Esophagus squamous epithelium (tissue), 5 donors: ENCODE results near the gene PRSS16. TPM values are rescaled to one million over a fixed set of nuclear protein-coding genes. Genes with fewer than 3 reads are reported as not detected.

Source experiments
- DNase-seq: peaks from one replicate; lab custom pipeline; 2025; lab: John Stamatoyannopoulos, UW
- H3K27ac ChIP-seq, 4 donors: fragments of 200-600 bp; sonication (generic); one replicate each; pipeline ENCODE4 v1.5.1; 2016 to 2019; ENCODE audit warnings: mild to moderate bottlenecking in 1 of 4
- H3K27me3 ChIP-seq, 4 donors: fragments of 200-600 bp; sonication (generic); 1 replicate in 3 of 4; 2 replicates in 1 of 4; pipeline versions ENCODE4 v1.5.1 to v1.6.0; 2017 to 2021; ENCODE audit warnings: antibody characterized with exemption in 1 of 4
- H3K36me3 ChIP-seq, 3 donors: fragments of 200-600 bp; sonication (generic); one replicate each; pipeline ENCODE4 v1.5.1; 2016 to 2019
- H3K4me1 ChIP-seq, 3 donors: fragments of 200-600 bp; sonication (generic); one replicate each; pipeline ENCODE4 v1.5.1; 2017 to 2019
- H3K4me3 ChIP-seq, 4 donors: fragments of 200-600 bp; sonication (generic); 1 replicate in 3 of 4; 2 replicates in 1 of 4; pipeline ENCODE4 v1.5.1; 2016 to 2019; ENCODE audit warnings: mild to moderate bottlenecking in 2 of 4, moderate library complexity in 1 of 4
- H3K9me3 ChIP-seq, 3 donors: fragments of 200-600 bp; sonication (generic); one replicate each; pipeline ENCODE4 v1.5.1; 2016 to 2019
- CTCF ChIP-seq, 6 experiments: fragments of 450-650 bp in 4 of 6; fragments of 200-600 bp in 2 of 6; sonication (generic) in 2 of 6; IDR thresholded peaks; one replicate each; pipeline ENCODE4 v1.5.1; 2016 to 2019; ENCODE audit warnings: antibody characterized with exemption in 6 of 6, mild to moderate bottlenecking in 4 of 6, moderate library complexity in 4 of 6
- POLR2A ChIP-seq, 4 donors: fragments of 450-650 bp; IDR thresholded peaks; one replicate each; pipeline ENCODE4 v1.6.1; 2017; ENCODE audit warnings: antibody characterized with exemption in 4 of 4, mild to moderate bottlenecking in 4 of 4, moderate library complexity in 3 of 4
- WGBS, 2 donors: methylation state at CpG; one replicate each; pipeline ENCODE4 v1.1.5; 2018; 5-methylcytosine and 5-hydroxymethylcytosine counted together
- intact Hi-C: fragments of 100-400 bp; cut with DNase I; formaldehyde crosslinking; loops from one replicate; pipeline ENCODE4 v1.15.0; 2022
- total RNA-seq, 4 donors: library from RNA; depleted of rRNA; stranded (reverse); fragments of >200 nt; gene quantifications; one replicate each; pipeline ENCODE4 v1.1.0, GENCODE V29; 2016
- donor health status: DM: yes; HTN: yes; CAD: no.

PRSS16 gene
- 10 to 100 TPM in 3 of 4 donors, 1 to 10 TPM in 1; 5.1 to 25.7 (median 11.0) TPM for total RNA-seq

DNA sequence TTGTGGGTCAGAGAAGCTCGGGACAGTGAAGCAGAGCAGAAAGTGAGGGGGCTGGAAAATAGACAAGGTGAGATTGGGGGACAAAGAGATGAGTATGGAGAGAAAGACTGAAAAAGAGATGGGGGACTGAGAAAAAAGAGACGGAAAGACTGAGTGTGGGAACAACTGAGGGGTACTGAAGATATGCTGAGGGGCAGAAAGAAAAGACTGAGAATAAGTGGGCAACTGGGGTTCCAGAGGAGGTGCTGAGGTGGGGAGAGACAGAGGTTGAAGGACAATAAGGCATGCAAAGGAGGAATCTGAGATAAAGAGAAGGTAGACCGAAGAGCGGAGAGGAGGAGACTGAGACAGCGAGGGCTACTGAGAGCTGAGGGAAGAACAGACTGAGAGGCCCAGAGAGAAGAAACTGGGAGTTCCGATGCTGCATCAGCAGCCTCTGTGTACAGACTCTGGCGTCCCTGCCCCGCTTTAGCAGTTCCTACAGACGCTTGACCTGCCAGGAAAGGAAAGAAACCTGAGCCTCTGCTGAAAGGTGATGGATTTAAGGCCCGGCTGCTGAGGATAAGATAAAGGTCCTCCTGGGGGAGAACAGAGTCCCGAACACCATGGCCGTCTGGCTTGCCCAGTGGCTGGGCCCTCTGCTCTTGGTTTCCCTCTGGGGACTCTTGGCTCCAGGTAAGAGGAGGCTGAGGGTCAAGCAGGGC is at the start of gene PRSS16:
Gene PRSS16, plus strand, starts transcription at position 569 of the 704 bp plus-strand sequence. Its CDS starts 37 bp downstream, at position 606.
- H3K4me3 ChIP-seq, result no peak within 1 kb of the TSS
- intact Hi-C loops, result no loop called here
- 58 to 67% methylated on average over 10 to 12 of the region's 12 CpGs for WGBS, 2 donors

DNA sequence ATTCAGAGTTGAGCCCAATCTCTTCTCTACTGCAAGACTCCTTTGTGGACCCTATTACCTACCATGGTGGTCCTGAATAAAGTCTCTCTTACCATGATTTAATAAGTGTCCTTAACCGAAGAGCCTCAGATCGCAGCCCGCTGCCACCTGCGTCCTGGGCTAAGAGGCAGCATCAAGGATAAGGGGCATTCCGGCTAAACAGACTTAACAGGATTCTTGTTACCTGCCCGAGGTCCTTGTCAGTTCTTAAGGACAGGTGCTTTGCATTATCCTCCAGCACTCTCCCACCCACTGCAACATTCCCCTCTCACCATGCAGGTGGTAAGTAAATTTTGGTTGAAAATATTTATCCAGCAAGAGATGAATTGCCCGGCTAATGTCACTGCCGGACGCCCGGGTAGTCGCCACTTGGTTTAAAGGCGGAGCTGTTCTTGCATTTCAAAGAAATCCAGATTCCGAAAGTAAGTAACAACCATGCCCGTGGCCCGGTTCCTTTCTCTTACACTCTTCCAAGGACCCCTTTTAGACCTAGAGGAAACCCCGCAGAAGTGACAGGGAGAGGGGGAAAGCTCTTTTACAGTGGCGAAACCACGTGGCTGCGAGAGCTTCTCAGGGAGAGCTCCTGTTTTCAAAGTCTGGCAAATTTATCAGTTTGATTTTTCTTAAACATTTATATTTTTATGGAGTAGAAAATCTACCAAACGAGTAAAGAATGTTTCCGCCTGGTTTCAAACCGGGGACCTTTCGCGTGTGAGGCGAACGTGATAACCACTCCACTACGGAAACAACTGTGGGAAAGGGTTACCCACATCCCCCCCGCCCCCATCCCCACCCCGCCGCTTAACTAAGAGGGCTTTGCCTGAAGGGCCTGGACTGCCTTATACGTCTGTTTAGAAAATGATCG is 41.9 kb upstream of the PRSS16 start:
- no peak for TF ChIP-seq POLR2A (IDR thresholded peaks at IDR 0.05)
- TF ChIP-seq CTCF (IDR thresholded peaks at IDR 0.05), result no peak
- no peak for DNase-seq
- H3K36me3 ChIP-seq, result no peaks in the 10 kb centered on the region
- peaks cover 0 to 9% (median 0%) of the 10 kb centered on the region in 3 donors for H3K4me1 ChIP-seq
- 24 to 32% methylated on average over 21 to 32 of the region's 32 CpGs for WGBS, 2 donors
- H3K4me3 ChIP-seq, result no peak overlapping the region
- intact Hi-C loops, result no loop called here
- peaks cover 0 to 74% (median 9%) of the 10 kb centered on the region in 4 donors for H3K27me3 ChIP-seq
- no peak overlapping the region for H3K27ac ChIP-seq
- no peaks in the 10 kb centered on the region for H3K9me3 ChIP-seq

More for the DNA sequence above, at the start of gene PRSS16:
- H3K27me3 ChIP-seq, result peaks cover 0 to 99% (median 2%) of the 10 kb centered on the region in 4 donors
- peaks cover 6 to 20% (median 13%) of the 10 kb centered on the region in 3 donors for H3K4me1 ChIP-seq
- no peaks in the 10 kb centered on the region for H3K36me3 ChIP-seq
- H3K27ac ChIP-seq, result no peak within 1 kb of the TSS
- DNase-seq, result no peak
- no peak for TF ChIP-seq CTCF (IDR thresholded peaks at IDR 0.05)
- TF ChIP-seq POLR2A (IDR thresholded peaks at IDR 0.05), result no peak
- no peaks in the 10 kb centered on the region for H3K9me3 ChIP-seq

GRCh38 chr6:27206806-27207205 is 40.7 kb upstream of the PRSS16 start:
- TF ChIP-seq CTCF (IDR thresholded peaks at IDR 0.05) (no peak), POLR2A (IDR thresholded peaks at IDR 0.05) (no peak)
- Histone ChIP-seq H3K36me3 (no peaks in the 10 kb centered on the region), H3K4me1 (peaks cover 0 to 9% (median 0%) of the 10 kb centered on the region in 3 donors), H3K9me3 (no peaks in the 10 kb centered on the region), H3K4me3 (no peak overlapping the region), H3K27me3 (peaks cover 0 to 83% (median 9%) of the 10 kb centered on the region in 4 donors), H3K27ac (no peak overlapping the region)
- intact Hi-C loops, result no loop called here
- DNase-seq, result no peak

DNA sequence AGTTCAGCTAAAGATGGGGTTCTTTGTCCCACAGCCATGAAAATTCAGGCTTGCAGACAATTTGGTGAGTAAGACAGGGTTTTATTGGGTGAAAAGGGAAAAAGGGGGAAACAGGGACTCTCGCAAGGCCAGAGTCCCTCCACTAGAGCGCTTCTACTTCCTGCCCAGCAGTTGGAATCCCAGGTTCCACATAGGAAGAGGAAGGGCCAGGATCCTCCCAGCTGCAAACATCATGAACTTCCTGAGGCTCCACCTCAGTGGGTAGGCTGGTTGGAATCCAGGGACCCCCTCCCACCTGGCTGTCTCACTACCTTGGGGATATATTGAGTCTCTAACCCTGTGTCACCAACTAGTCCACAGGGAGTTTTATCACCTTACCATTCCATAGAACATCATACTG is 39.5 kb upstream of the PRSS16 start:
- intact Hi-C loops, result no loop called here
- Histone ChIP-seq H3K36me3 (no peaks in the 10 kb centered on the region), H3K27me3 (peaks cover 0 to 92% (median 9%) of the 10 kb centered on the region in 4 donors), H3K4me1 (peaks cover 0 to 9% (median 0%) of the 10 kb centered on the region in 3 donors), H3K27ac (no peak overlapping the region), H3K4me3 (no peak overlapping the region), H3K9me3 (no peaks in the 10 kb centered on the region)
- no peak for DNase-seq
- 79% methylated on average over 2 of the region's 2 CpGs; no CpG with 5 or more reads in 1 of the 2 donors for WGBS, 2 donors
- TF ChIP-seq POLR2A (IDR thresholded peaks at IDR 0.05), result no peak
- no peak for TF ChIP-seq CTCF (IDR thresholded peaks at IDR 0.05)
